H9 (cell line): ENCODE data around the gene DNAJC15. TPM values are rescaled to one million over a fixed set of nuclear protein-coding genes. Genes with fewer than 3 reads are reported as not detected.

Experiments used
- DNase-seq: peaks from one replicate; pipeline ENCODE4 v3.0.0-alpha.2; 2017
- H2AFZ ChIP-seq: one replicate; pipeline ENCODE4 v1.6.1; 2013; ENCODE audit warnings: mild to moderate bottlenecking, low read length, control low read depth, moderate library complexity
- H2AK5ac ChIP-seq: 2 replicates; pipeline ENCODE4 v1.6.1; 2013; ENCODE audit warnings: low read length, control low read depth, mixed read lengths; ENCODE audit not compliant: insufficient read length
- H2BK120ac ChIP-seq: one replicate; pipeline ENCODE4 v1.6.1; 2013; ENCODE audit warnings: low read depth, mild to moderate bottlenecking, low read length, control low read depth, inconsistent platforms; ENCODE audit not compliant: poor library complexity, severe bottlenecking
- H2BK12ac ChIP-seq: 2 replicates; pipeline ENCODE4 v1.6.1; 2013; ENCODE audit warnings: low read length, control low read depth, mixed read lengths, low read depth; ENCODE audit not compliant: insufficient read length
- H2BK15ac ChIP-seq: 2 replicates; pipeline ENCODE4 v1.6.1; 2013; ENCODE audit warnings: low read depth, low read length, control low read depth
- H2BK20ac ChIP-seq: one replicate; pipeline ENCODE4 v1.6.1; 2013; ENCODE audit warnings: low read depth, mild to moderate bottlenecking, low read length, control low read depth, inconsistent platforms; ENCODE audit not compliant: poor library complexity, severe bottlenecking
- H2BK5ac ChIP-seq: 2 replicates; pipeline ENCODE4 v1.6.1; 2013; ENCODE audit warnings: low read length, control low read depth, mixed read lengths; ENCODE audit not compliant: insufficient read length
- H3K14ac ChIP-seq: 2 replicates; pipeline ENCODE4 v1.6.1; 2013; ENCODE audit warnings: low read length, control low read depth; ENCODE audit not compliant: insufficient read depth
- H3K18ac ChIP-seq: 2 replicates; pipeline ENCODE4 v1.6.1; 2013; ENCODE audit warnings: low read depth, mild to moderate bottlenecking, mixed read lengths, low read length, control low read depth; ENCODE audit not compliant: insufficient read length
- H3K23ac ChIP-seq: 2 replicates; pipeline ENCODE4 v1.6.1; 2013; ENCODE audit warnings: low read length, control low read depth, mixed read lengths, low read depth; ENCODE audit not compliant: insufficient read length
- H3K23me2 ChIP-seq: 2 replicates; pipeline ENCODE4 v1.6.1; 2013; ENCODE audit warnings: low read depth, mild to moderate bottlenecking, mixed read lengths, low read length, control low read depth; ENCODE audit not compliant: insufficient read length, poor library complexity, severe bottlenecking
- H3K27ac ChIP-seq: 2 replicates; pipeline ENCODE4 v1.5.1; 2013; ENCODE audit warnings: low read length, control low read depth, mixed read lengths, low read depth; ENCODE audit not compliant: insufficient read length
- H3K27me3 ChIP-seq: 2 replicates; pipeline ENCODE4 v1.6.1; 2013; ENCODE audit warnings: low read length, control low read depth, inconsistent platforms; ENCODE audit not compliant: insufficient read depth
- H3K4ac ChIP-seq: 2 replicates; pipeline ENCODE4 v1.6.1; 2013; ENCODE audit warnings: low read depth, mild to moderate bottlenecking, control low read depth, inconsistent platforms, low read length, moderate library complexity
- H3K4me1 ChIP-seq: 2 replicates; pipeline ENCODE4 v1.6.1; 2013; ENCODE audit warnings: low read length, control low read depth, inconsistent platforms; ENCODE audit not compliant: insufficient read depth
- H3K4me2 ChIP-seq: 2 replicates; pipeline ENCODE4 v1.6.1; 2013; ENCODE audit warnings: low read length, control low read depth, mixed read lengths; ENCODE audit not compliant: insufficient read length, insufficient read depth
- H3K56ac ChIP-seq: 2 replicates; pipeline ENCODE4 v1.6.1; 2013; ENCODE audit warnings: low read depth, mild to moderate bottlenecking, mixed read lengths, low read length, control low read depth; ENCODE audit not compliant: insufficient read length
- H3K79me1 ChIP-seq: 2 replicates; pipeline ENCODE4 v1.6.1; 2013; ENCODE audit warnings: low read depth, mild to moderate bottlenecking, moderate library complexity, low read length, control low read depth, inconsistent platforms; ENCODE audit not compliant: insufficient read depth, poor library complexity, severe bottlenecking
- H3K79me2 ChIP-seq: 2 replicates; pipeline ENCODE4 v1.6.1; 2013; ENCODE audit warnings: low read length, control low read depth, inconsistent platforms; ENCODE audit not compliant: insufficient read depth
- H3K9ac ChIP-seq: 2 replicates; pipeline ENCODE4 v1.6.1; 2013; ENCODE audit warnings: low read length, control low read depth, mixed read lengths; ENCODE audit not compliant: insufficient read length; ENCODE audit errors: extremely low read depth
- H3K9me3 ChIP-seq: one replicate; pipeline ENCODE4 v1.6.1; 2013; ENCODE audit warnings: low read depth, low read length, inconsistent platforms; ENCODE audit not compliant: control insufficient read depth
- H3T11ph ChIP-seq: one replicate; pipeline ENCODE4 v1.6.1; 2013; ENCODE audit warnings: mild to moderate bottlenecking, low read length, control low read depth, inconsistent platforms
- H4K20me1 ChIP-seq: one replicate; pipeline ENCODE4 v1.6.1; 2013; ENCODE audit not compliant: control insufficient read depth, insufficient read length, insufficient read depth
- H4K5ac ChIP-seq: 2 replicates; pipeline ENCODE4 v1.6.1; 2013; ENCODE audit warnings: low read depth, mild to moderate bottlenecking, mixed read lengths, low read length, control low read depth; ENCODE audit not compliant: insufficient read length
- H4K8ac ChIP-seq: replicated peaks from 2 replicates; pipeline ENCODE4 v1.6.1; 2013; ENCODE audit warnings: low read length, control low read depth, mixed read lengths, low read depth; ENCODE audit not compliant: insufficient read length
- H4K91ac ChIP-seq: 2 replicates; pipeline ENCODE4 v1.6.1; 2013; ENCODE audit warnings: low read depth, mild to moderate bottlenecking, moderate library complexity, mixed read lengths, low read length, control low read depth; ENCODE audit not compliant: insufficient read length
- H3K27ac Mint-ChIP-seq, 3 experiments: 2 replicates in 2 of 3; 3 replicates in 1 of 3; pipeline ENCODE4 v1.8.0; 2020 to 2021; ENCODE audit warnings: mixed read lengths in 3 of 3, mild to moderate bottlenecking in 1 of 3, moderate library complexity in 1 of 3
- H3K27me3 Mint-ChIP-seq: 2 replicates; pipeline ENCODE4 v1.8.0; 2021; ENCODE audit warnings: low read depth, mild to moderate bottlenecking, moderate library complexity, mixed read lengths
- H3K36me3 Mint-ChIP-seq, 3 experiments: 2 replicates in 2 of 3; 3 replicates in 1 of 3; pipeline ENCODE4 v1.8.0; 2020 to 2021; ENCODE audit warnings: low read depth in 3 of 3, mixed read lengths in 3 of 3; ENCODE audit not compliant: insufficient read depth in 1 of 3
- H3K4me1 Mint-ChIP-seq, 2 experiments: 2 replicates each; pipeline ENCODE4 v1.8.0; 2020; ENCODE audit warnings: mixed read lengths in 2 of 2
- H3K4me3 Mint-ChIP-seq, 2 experiments: 2 replicates in 1 of 2; 3 replicates in 1 of 2; pipeline ENCODE4 v1.8.0; 2020 to 2021; ENCODE audit warnings: mild to moderate bottlenecking in 2 of 2, mixed read lengths in 2 of 2, moderate library complexity in 1 of 2
- H3K9me3 Mint-ChIP-seq, 2 experiments: 2 replicates in 1 of 2; 3 replicates in 1 of 2; pipeline ENCODE4 v1.8.0; 2020; ENCODE audit warnings: mild to moderate bottlenecking in 2 of 2, mixed read lengths in 2 of 2, moderate library complexity in 1 of 2
- CTCF ChIP-seq: fragments of 200-600 bp; sonication (generic); conservative IDR thresholded peaks from 3 replicates; pipeline ENCODE4 v1.8.0; 2021; ENCODE audit warnings: antibody characterized with exemption, mild to moderate bottlenecking
- WGBS: extraction: QIAGEN DNeasy Blood & Tissue Kit; methylation state at CpG from one replicate; pipeline ENCODE4 v1.1.7; 2013; ENCODE audit warnings: missing lambda C conversion rate, low lambda C conversion rate, mixed read lengths; ENCODE audit not compliant: insufficient read length; ENCODE audit errors: extremely low coverage; 5-methylcytosine and 5-hydroxymethylcytosine counted together
- total RNA-seq: library from RNA; stranded (reverse); gene quantifications from 2 replicates; pipeline ENCODE4 v1.2.1, GENCODE V29; 2021

DNAJC15 gene
- total RNA-seq, 1 experiment from 2014 or later, result 13.4 TPM

- Histone ChIP-seq H3K79me1 (no peaks in the 10 kb centered on the region), H4K8ac (no peak overlapping the region), H3K56ac (no peak overlapping the region), H3K23me2 (no peaks in the 10 kb centered on the region), H3K23ac (no peak overlapping the region), H2BK120ac (no peak overlapping the region), H4K91ac (no peak overlapping the region), H3K79me2 (no peaks in the 10 kb centered on the region), H2BK20ac (no peak overlapping the region), H3K4me1 (no peaks in the 10 kb centered on the region), H3K9me3 (no peaks in the 10 kb centered on the region), H3K4me2 (no peak overlapping the region), H2AK5ac (no peak overlapping the region), H3K9ac (no peak overlapping the region), H2AFZ (no peak overlapping the region), H2BK15ac (no peak overlapping the region), H4K20me1 (no peaks in the 10 kb centered on the region), H4K5ac (no peak overlapping the region), H3K18ac (no peak overlapping the region), H2BK12ac (no peak overlapping the region), H3K27ac (no peak overlapping the region), H3K14ac (no peak overlapping the region), H3T11ph (no peak overlapping the region), H2BK5ac (no peak overlapping the region), H3K4ac (no peak overlapping the region), H3K27me3 (no peaks in the 10 kb centered on the region)
- Mint-ChIP-seq H3K4me1 (peaks cover 3 to 9% of the 10 kb centered on the region in 2 experiments; a peak in 3 of 4 replicates), H3K27ac (no peak overlapping the region), H3K4me3 (no peak overlapping the region), H3K36me3 (no peaks in the 10 kb centered on the region), H3K9me3 (no peaks in the 10 kb centered on the region), H3K27me3 (peaks cover 3% of the 10 kb centered on the region)
- no peak for DNase-seq
- TF ChIP-seq CTCF, result no peak
- no CpG with 5 or more reads among the region's 5 CpGs for WGBS
Measured at GRCh38 chr13:43154156-43154651, 130.8 kb downstream of the DNAJC15 start.
